ENCODE data around the gene ST6GALNAC5.

Gene ST6GALNAC5

GRCh38 chr1:77039111-77039510 lies 171.8 kb downstream of the ST6GALNAC5 start:
- Histone ChIP-seq H3K27ac (peak overlapping the region in 1 of 2 donors; percentile 8), H3K4me3 (no peak overlapping the region)
- no peak for TF ChIP-seq CTCF (IDR thresholded peaks at IDR 0.05)
- no peak for DNase-seq (ENCODE audit: low spot score)

- TF ChIP-seq CTCF (IDR thresholded peaks at IDR 0.05): no peak
- no peak overlapping the region for H3K4me3 ChIP-seq
- no peak for DNase-seq (ENCODE audit: low spot score)
- peak overlapping the region in 1 of 2 donors; percentile 26 for H3K27ac ChIP-seq
Observed at GRCh38 chr1:77039739-77040138, 172.5 kb downstream of the ST6GALNAC5 start.

- DNase-seq (ENCODE audit: low spot score): no peak
- H3K27ac ChIP-seq: no peak overlapping the region
- no peak overlapping the region for H3K4me3 ChIP-seq
- no peak for TF ChIP-seq CTCF (IDR thresholded peaks at IDR 0.05)
Observed at GRCh38 chr1:77040826-77041225, 173.5 kb downstream of the ST6GALNAC5 start.

GRCh38 chr1:77044133-77044849 lies 177.0 kb downstream of the ST6GALNAC5 start:
- DNase-seq (ENCODE audit: low spot score): no peak
- no peak overlapping the region for H3K4me3 ChIP-seq
- no peak for TF ChIP-seq CTCF (IDR thresholded peaks at IDR 0.05)
- H3K27ac ChIP-seq: no peak overlapping the region

- no peak for DNase-seq (ENCODE audit: low spot score)
- Histone ChIP-seq H3K4me3 (no peak overlapping the region), H3K27ac (no peak overlapping the region)
- TF ChIP-seq CTCF (IDR thresholded peaks at IDR 0.05): no peak
Observed at GRCh38 chr1:77047575-77047974, 180.3 kb downstream of the ST6GALNAC5 start.

GRCh38 chr1:77047978-77048614 lies 180.8 kb downstream of the ST6GALNAC5 start:
- Histone ChIP-seq H3K27ac (no peak overlapping the region), H3K4me3 (no peak overlapping the region)
- no peak for DNase-seq (ENCODE audit: low spot score)
- TF ChIP-seq CTCF (IDR thresholded peaks at IDR 0.05): no peak

GRCh38 chr1:77048615-77049005 lies 181.3 kb downstream of the ST6GALNAC5 start:
- H3K27ac ChIP-seq: no peak overlapping the region
- no peak overlapping the region for H3K4me3 ChIP-seq
- TF ChIP-seq CTCF (IDR thresholded peaks at IDR 0.05): no peak
- DNase-seq (ENCODE audit: low spot score): no peak
